ENCODE results near the gene NCF4.

GRCh38 chr22:36865346-36865745 lies 4.5 kb downstream of the NCF4 start:
- TF ChIP-seq CTCF (IDR thresholded peaks at IDR 0.05) (no peak), POLR2A (IDR thresholded peaks at IDR 0.05) (no peak)
